ENCODE data around the gene DDX10.

DDX10 gene

DNA sequence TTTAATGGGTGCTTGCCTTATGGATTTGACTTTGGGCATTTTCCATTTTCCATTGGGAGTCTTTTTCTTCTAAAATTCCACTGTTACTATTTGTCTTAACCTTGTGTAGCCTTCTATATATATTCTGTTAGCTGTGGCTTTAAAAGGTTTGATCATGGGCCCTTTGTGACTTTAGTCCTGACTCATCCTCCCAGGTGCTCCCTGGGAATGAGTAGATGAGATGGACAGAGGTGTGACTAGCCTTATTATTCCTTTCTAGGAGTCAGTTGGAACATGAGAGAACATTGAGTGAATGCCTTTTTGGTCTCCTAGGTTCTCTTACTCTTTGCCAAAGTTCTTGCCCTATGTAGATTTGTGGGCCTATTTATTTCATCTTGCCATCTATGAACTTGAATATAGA, 39.0 kb downstream of the DDX10 start:
- H3K36me3 ChIP-seq (ENCODE audit: control insufficient read depth, low read length): peaks cover 86% of the 10 kb centered on the region
- peaks cover 13% of the 10 kb centered on the region for H3K9me3 ChIP-seq (ENCODE audit: control insufficient read depth, insufficient read depth, low read length)
- H3K27me3 ChIP-seq (ENCODE audit: control insufficient read depth, low read length): no peaks in the 10 kb centered on the region
- H4K20me1 ChIP-seq (ENCODE audit: control insufficient read depth, insufficient read depth, low read depth, low read length): no peaks in the 10 kb centered on the region
- peaks cover 2% of the 10 kb centered on the region; the same call in 1 of the 2 replicates for H3K79me2 ChIP-seq (ENCODE audit: control insufficient read depth, low read length)
- no peaks in the 10 kb centered on the region for H3K4me1 ChIP-seq (ENCODE audit: control insufficient read depth, low read length)
- no peak overlapping the region for H3K27ac ChIP-seq (ENCODE audit: low read depth, low read length)
- no peaks in the 10 kb centered on the region for H3F3A ChIP-seq (ENCODE audit: control insufficient read depth, insufficient read depth)
- no peak overlapping the region for H3K4me2 ChIP-seq (ENCODE audit: low read length)
- no peaks in the 10 kb centered on the region for H3K9me2 ChIP-seq (replicated peaks; ENCODE audit: control insufficient read depth, low read length)
- no peak for TF ChIP-seq EZH2phosphoT487 (IDR thresholded peaks at IDR 0.05; ENCODE audit: borderline replicate concordance, low read length)
- TF ChIP-seq, protein P1, sequence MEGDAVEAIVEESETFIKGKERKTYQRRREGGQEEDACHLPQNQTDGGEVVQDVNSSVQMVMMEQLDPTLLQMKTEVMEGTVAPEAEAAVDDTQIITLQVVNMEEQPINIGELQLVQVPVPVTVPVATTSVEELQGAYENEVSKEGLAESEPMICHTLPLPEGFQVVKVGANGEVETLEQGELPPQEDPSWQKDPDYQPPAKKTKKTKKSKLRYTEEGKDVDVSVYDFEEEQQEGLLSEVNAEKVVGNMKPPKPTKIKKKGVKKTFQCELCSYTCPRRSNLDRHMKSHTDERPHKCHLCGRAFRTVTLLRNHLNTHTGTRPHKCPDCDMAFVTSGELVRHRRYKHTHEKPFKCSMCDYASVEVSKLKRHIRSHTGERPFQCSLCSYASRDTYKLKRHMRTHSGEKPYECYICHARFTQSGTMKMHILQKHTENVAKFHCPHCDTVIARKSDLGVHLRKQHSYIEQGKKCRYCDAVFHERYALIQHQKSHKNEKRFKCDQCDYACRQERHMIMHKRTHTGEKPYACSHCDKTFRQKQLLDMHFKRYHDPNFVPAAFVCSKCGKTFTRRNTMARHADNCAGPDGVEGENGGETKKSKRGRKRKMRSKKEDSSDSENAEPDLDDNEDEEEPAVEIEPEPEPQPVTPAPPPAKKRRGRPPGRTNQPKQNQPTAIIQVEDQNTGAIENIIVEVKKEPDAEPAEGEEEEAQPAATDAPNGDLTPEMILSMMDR (IDR thresholded peaks at IDR 0.05; ENCODE audit: low read depth, low read length, poor library complexity, severe bottlenecking): no peak
- H3K4me3 ChIP-seq (ENCODE audit: low read length): no peak overlapping the region

DNA sequence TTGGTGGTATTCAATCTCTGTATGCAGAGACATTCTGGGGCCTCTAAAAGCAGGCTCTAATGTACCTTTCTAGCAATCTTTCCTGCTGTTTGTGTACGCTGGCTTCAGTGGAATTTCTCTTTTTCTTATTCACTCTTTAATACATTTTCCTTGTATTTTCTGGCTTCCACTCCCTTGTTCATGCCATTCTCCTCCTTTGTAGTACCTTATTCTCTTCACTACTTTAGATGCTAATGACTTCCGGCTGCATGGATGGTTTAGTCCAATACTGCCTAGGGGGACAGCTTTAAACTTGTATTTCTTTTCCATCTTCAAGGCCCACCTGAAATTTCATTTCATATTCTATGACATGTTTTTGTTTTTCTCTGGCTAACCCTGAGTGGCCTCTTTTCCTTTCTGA, 40.2 kb downstream of the DDX10 start:
- H3K27me3 ChIP-seq (ENCODE audit: control insufficient read depth, low read length): no peaks in the 10 kb centered on the region
- H3K4me2 ChIP-seq (ENCODE audit: low read length): no peak overlapping the region
- H3K9me3 ChIP-seq (ENCODE audit: control insufficient read depth, insufficient read depth, low read length): peaks cover 15% of the 10 kb centered on the region
- H3K36me3 ChIP-seq (ENCODE audit: control insufficient read depth, low read length): peaks cover 87% of the 10 kb centered on the region
- no peaks in the 10 kb centered on the region for H3F3A ChIP-seq (ENCODE audit: control insufficient read depth, insufficient read depth)
- peaks cover 3% of the 10 kb centered on the region; the same call in 1 of the 2 replicates for H3K79me2 ChIP-seq (ENCODE audit: control insufficient read depth, low read length)
- H3K4me1 ChIP-seq (ENCODE audit: control insufficient read depth, low read length): no peaks in the 10 kb centered on the region
- no peak overlapping the region for H3K4me3 ChIP-seq (ENCODE audit: low read length)
- H3K9me2 ChIP-seq (replicated peaks; ENCODE audit: control insufficient read depth, low read length): no peaks in the 10 kb centered on the region
- TF ChIP-seq EZH2phosphoT487 (IDR thresholded peaks at IDR 0.05; ENCODE audit: borderline replicate concordance, low read length): no peak
- TF ChIP-seq, protein P1 (IDR thresholded peaks at IDR 0.05; ENCODE audit: low read depth, low read length, poor library complexity, severe bottlenecking): no peak
- no peak overlapping the region for H3K27ac ChIP-seq (ENCODE audit: low read depth, low read length)
- H4K20me1 ChIP-seq (ENCODE audit: control insufficient read depth, insufficient read depth, low read depth, low read length): no peaks in the 10 kb centered on the region

DNA sequence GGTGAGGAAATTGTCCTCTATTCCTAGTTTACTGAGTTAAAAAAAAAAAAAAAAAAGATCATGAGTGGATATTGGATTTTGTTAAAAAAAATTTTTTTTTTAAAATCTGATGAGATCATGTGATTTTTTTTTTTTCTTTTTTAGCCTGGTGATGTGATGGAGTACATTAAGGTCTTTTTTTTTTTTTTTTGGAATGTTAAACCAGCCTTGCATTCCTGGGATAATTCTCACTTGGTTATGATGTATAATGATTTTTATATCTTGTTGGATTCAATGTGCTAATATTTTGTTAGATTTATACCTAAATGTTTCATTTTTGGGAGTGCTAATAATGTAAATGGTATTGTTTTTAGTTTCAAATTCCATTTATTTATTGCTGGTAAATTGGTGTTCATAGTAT, 43.3 kb downstream of the DDX10 start:
- Histone ChIP-seq H3K4me1 (ENCODE audit: control insufficient read depth, low read length) (no peaks in the 10 kb centered on the region), H3K9me2 (replicated peaks; ENCODE audit: control insufficient read depth, low read length) (no peaks in the 10 kb centered on the region), H3K9me3 (ENCODE audit: control insufficient read depth, insufficient read depth, low read length) (peaks cover 18% of the 10 kb centered on the region), H3K27me3 (ENCODE audit: control insufficient read depth, low read length) (no peaks in the 10 kb centered on the region), H4K20me1 (ENCODE audit: control insufficient read depth, insufficient read depth, low read depth, low read length) (no peaks in the 10 kb centered on the region), H3K4me3 (ENCODE audit: low read length) (no peak overlapping the region), H3K36me3 (ENCODE audit: control insufficient read depth, low read length) (peaks cover 84% of the 10 kb centered on the region), H3K4me2 (ENCODE audit: low read length) (no peak overlapping the region), H3K27ac (ENCODE audit: low read depth, low read length) (no peak overlapping the region), H3K79me2 (ENCODE audit: control insufficient read depth, low read length) (peaks cover 19% of the 10 kb centered on the region), H3F3A (ENCODE audit: control insufficient read depth, insufficient read depth) (no peaks in the 10 kb centered on the region)
- TF ChIP-seq, protein P1 (IDR thresholded peaks at IDR 0.05; ENCODE audit: low read depth, low read length, poor library complexity, severe bottlenecking): no peak
- no peak for TF ChIP-seq EZH2phosphoT487 (IDR thresholded peaks at IDR 0.05; ENCODE audit: borderline replicate concordance, low read length)

Data from DOHH2 (cell line).